ENCODE measurements around the gene FEN1.

- TF ChIP-seq, protein P1, sequence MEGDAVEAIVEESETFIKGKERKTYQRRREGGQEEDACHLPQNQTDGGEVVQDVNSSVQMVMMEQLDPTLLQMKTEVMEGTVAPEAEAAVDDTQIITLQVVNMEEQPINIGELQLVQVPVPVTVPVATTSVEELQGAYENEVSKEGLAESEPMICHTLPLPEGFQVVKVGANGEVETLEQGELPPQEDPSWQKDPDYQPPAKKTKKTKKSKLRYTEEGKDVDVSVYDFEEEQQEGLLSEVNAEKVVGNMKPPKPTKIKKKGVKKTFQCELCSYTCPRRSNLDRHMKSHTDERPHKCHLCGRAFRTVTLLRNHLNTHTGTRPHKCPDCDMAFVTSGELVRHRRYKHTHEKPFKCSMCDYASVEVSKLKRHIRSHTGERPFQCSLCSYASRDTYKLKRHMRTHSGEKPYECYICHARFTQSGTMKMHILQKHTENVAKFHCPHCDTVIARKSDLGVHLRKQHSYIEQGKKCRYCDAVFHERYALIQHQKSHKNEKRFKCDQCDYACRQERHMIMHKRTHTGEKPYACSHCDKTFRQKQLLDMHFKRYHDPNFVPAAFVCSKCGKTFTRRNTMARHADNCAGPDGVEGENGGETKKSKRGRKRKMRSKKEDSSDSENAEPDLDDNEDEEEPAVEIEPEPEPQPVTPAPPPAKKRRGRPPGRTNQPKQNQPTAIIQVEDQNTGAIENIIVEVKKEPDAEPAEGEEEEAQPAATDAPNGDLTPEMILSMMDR (conservative IDR thresholded peaks at IDR 0.05 in 1 of 2, IDR thresholded peaks at IDR 0.05 in 1 of 2; ENCODE audit: low read depth in 1 of 2, low read length in 2 of 2), result no peak
- TF ChIP-seq EZH2 (IDR thresholded peaks at IDR 0.05; ENCODE audit: low read length, missing control alignments), result no peak
Measured at GRCh38 chr11:61783717-61784505, 8.8 kb upstream of the FEN1 start.

Data from fibroblast of lung (primary cell).